Regular cardiac myocyte (primary cell): ENCODE results near the gene PTH2. TPM values are rescaled to one million over a fixed set of nuclear protein-coding genes. Genes with fewer than 3 reads are reported as not detected.

Experiments
- total RNA-seq: library from RNA; depleted of rRNA; stranded (reverse); fragments of >200 nt; gene quantifications from 2 replicates; pipeline ENCODE4 v1.2.3, GENCODE V29; 2014

Gene PTH2
- not detected in 2 replicates for total RNA-seq

GRCh38 chr19:49423071-49423984, at the start of gene PTH2:
TSS of gene PTH2 (minus strand) at chr19:49423441. CDS start at chr19:49423339, 102 bp downstream.

GRCh38 chr19:49453013-49453756, 29.9 kb upstream of the PTH2 start, which contains the start of gene ALDH16A1:
TSS of gene ALDH16A1 (plus strand) at chr19:49453225. CDS start at chr19:49453332, 107 bp downstream.

GRCh38 chr19:49451430-49452181, 28.4 kb upstream of the PTH2 start, which contains the start of gene PIH1D1:
TSS of gene PIH1D1 (minus strand) at chr19:49451814. CDS start at chr19:49451574, 240 bp downstream.

GRCh38 chr19:49441210-49441959, 18.1 kb upstream of the PTH2 start, which contains the start of gene SLC17A7:
TSS of gene SLC17A7 (minus strand) at chr19:49441527. CDS start at chr19:49441379, 148 bp downstream.

GRCh38 chr19:49425178-49425577, 1.9 kb upstream of the PTH2 start, which contains the start of gene GFY:
TSS of gene GFY (plus strand) at chr19:49425388. CDS start at chr19:49426431, 1,043 bp downstream.

GRCh38 chr19:49387936-49388372, 35.3 kb downstream of the PTH2 start, which contains the start of gene KASH5:
TSS of gene KASH5 (plus strand) at chr19:49388249. CDS start at chr19:49390884, 2,635 bp downstream.

Other genes starting within 250 kb of the PTH2 start
- gene SLC6A16, start 98.2 kb downstream of the PTH2 start, total RNA-seq: 0.38 and 0.56 TPM in 2 replicates
- 0.28 TPM in 1 of 2 replicates, not detected in the other for gene CD37, start 88.0 kb downstream of the PTH2 start, total RNA-seq
- gene TEAD2, start 61.0 kb downstream of the PTH2 start, total RNA-seq: 14.7 and 25.9 TPM in 2 replicates
- not detected in 2 replicates for gene DKKL1, start 59.6 kb downstream of the PTH2 start, total RNA-seq
- not detected in 2 replicates for gene KASH5, start 35.2 kb downstream of the PTH2 start, total RNA-seq
- not detected in 2 replicates for gene GFY, start 1.9 kb upstream of the PTH2 start, total RNA-seq
- 0.19 and 1.1 TPM in 2 replicates for gene SLC17A7, start 18.1 kb upstream of the PTH2 start, total RNA-seq
- 133 and 157 TPM in 2 replicates for gene PIH1D1, start 28.4 kb upstream of the PTH2 start, total RNA-seq
- gene ALDH16A1, start 29.8 kb upstream of the PTH2 start, total RNA-seq: 17.2 and 59.2 TPM in 2 replicates
- gene FLT3LG, start 50.8 kb upstream of the PTH2 start, total RNA-seq: 1.5 and 3.4 TPM in 2 replicates
- gene RPL13A, start 64.2 kb upstream of the PTH2 start, total RNA-seq: 2,978 and 3,842 TPM in 2 replicates
- gene RPS11, start 73.0 kb upstream of the PTH2 start, total RNA-seq: 3,515 and 5,692 TPM in 2 replicates
- gene FCGRT, start 89.2 kb upstream of the PTH2 start, total RNA-seq: 19.0 and 69.3 TPM in 2 replicates
- gene RCN3, start 104.6 kb upstream of the PTH2 start, total RNA-seq: 198 and 257 TPM in 2 replicates
- gene NOSIP, start 157.1 kb upstream of the PTH2 start, total RNA-seq: 49.6 and 72.9 TPM in 2 replicates
- 0.19 and 1.1 TPM in 2 replicates for gene PRRG2, start 157.9 kb upstream of the PTH2 start, total RNA-seq
- gene PRR12, start 167.7 kb upstream of the PTH2 start, total RNA-seq: 1.1 and 1.3 TPM in 2 replicates
- gene RRAS, start 216.7 kb upstream of the PTH2 start, total RNA-seq: 60.8 and 71.9 TPM in 2 replicates
- gene SCAF1, start 218.8 kb upstream of the PTH2 start, total RNA-seq: 10.1 and 21.5 TPM in 2 replicates
- 48.8 and 80.3 TPM in 2 replicates for gene IRF3, start 242.4 kb upstream of the PTH2 start, total RNA-seq
- gene BCL2L12, start 242.5 kb upstream of the PTH2 start, total RNA-seq: 2.8 and 12.8 TPM in 2 replicates